Non-pigmented ciliary epithelial cell (primary cell): ENCODE data around the gene TSSK2.
"Not testable (repeated sequence)": the region's sequence is repeated elsewhere in the genome, so short reads cannot be mapped to it uniquely, and the experiment has no call there.

Experiments used
- DNase-seq: peaks from one replicate; pipeline ENCODE4 v3.0.0-alpha.2; 2010; ENCODE audit warnings: low read depth

TSSK2 gene

DNA sequence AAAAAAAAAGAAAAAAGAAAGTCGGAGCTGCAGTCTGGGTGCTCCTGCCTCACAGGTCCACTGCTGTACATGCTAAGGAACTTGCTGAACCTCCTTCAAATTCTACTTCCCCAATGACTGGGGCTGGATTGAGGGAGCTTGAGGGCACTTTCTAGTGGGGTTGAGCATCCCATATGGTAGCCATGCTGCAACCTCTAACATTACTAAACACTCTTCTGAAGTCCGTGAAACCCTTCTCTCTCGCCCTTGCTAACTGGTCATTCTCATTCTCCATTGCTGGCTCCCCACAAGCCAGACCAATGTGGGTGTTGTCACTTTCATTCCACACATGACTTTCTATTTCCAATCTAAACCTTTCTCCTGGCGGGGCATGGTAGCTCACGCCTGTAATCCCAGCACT is 12.1 kb downstream of the TSSK2 start:
- no peak for DNase-seq

GRCh38 chr22:19143967-19144400 is 12.9 kb downstream of the TSSK2 start:
- no peak for DNase-seq

- DNase-seq = no peak
Measured at GRCh38 chr22:19146215-19146968, 15.3 kb downstream of the TSSK2 start.

- DNase-seq = no peak
Measured at GRCh38 chr22:19147195-19147780, 16.2 kb downstream of the TSSK2 start.

DNA sequence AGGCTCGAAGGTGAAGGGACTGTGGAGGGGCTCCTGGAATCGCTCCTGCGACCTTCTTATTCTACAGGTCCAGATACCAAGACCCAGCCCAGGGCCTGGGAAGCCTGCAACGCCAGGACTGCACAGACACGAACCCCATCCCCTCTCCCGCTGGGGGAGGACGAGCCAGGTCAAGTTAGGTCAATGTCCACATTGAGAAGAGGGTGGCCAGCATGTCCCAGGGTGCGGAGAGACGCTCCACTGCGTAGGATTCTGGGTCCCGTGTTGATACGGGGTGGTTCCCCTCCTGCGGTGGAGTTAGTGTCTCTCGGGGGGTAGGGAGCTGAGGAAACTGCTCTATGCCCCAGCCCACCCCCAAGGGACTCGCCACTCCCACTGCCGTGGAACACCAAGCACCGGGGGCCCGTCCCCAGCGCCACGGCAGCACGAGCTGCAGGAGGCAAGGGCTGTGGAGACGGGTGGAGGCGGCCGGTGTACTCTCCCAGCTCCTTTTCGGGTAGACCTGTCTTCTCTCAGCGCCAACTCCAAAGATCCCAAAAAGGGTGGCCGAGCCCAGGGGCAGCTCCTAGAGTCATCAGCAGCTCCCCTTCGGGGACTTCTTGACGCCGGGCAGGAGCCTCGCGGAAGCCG is 17.4 kb downstream of the TSSK2 start:
- DNase-seq = no peak

GRCh38 chr22:19149047-19149883 is 18.2 kb downstream of the TSSK2 start:
- DNase-seq = no peak

GRCh38 chr22:19149991-19150390 is 18.9 kb downstream of the TSSK2 start, which contains the start of gene GSC2:
GSC2 (minus strand) TSS chr22:19150292; CDS start chr22:19150283, 9 bp downstream.
- DNase-seq = no peak

GRCh38 chr22:19150482-19151328 is 19.6 kb downstream of the TSSK2 start:
- DNase-seq = no peak

GRCh38 chr22:19151329-19152191 is 20.5 kb downstream of the TSSK2 start:
- DNase-seq = no peak

DNA sequence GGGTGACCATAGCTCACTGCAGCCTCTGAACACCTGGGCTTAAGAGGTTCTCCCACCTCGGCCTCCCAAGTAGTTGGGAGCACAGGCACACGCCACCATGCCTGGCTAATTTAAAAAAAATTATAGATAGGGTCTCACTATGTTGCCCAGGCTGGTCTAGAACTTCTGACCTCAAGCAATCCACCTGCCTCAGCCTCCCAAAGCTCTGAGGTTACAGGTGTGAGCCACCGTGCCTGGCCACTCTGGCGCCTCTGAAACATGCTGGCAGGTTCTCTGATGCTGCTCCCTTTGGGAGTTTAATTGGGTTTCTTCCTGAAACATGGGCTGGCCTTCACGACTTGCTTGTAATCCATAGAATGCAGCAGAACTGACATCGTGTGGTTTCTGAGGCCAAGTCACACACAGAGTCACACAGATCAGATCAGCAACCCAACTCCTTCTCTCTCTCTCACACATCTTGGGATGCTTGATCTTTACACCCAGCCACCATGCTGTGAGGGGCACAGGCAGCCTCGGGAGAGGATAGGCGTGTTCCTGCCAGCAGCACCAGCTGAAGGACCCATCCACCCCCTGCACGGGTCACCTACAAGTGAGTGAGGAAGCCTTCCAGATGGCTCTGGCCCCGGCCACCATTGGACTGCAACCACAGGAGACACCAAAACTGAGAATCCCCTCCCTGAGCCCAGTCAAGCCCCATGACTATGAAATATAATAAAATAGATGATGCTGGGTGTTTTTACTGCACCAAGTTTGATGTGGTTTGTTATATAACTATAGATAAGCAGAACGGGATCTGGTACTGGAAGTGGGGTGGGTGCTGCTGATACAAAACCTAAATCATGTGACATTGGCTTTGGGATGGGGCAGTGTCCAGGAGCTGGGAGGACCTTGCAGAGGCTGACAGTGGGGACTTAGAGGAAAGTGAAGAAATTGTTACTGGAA is 22.1 kb downstream of the TSSK2 start:
- no peak for DNase-seq

DNA sequence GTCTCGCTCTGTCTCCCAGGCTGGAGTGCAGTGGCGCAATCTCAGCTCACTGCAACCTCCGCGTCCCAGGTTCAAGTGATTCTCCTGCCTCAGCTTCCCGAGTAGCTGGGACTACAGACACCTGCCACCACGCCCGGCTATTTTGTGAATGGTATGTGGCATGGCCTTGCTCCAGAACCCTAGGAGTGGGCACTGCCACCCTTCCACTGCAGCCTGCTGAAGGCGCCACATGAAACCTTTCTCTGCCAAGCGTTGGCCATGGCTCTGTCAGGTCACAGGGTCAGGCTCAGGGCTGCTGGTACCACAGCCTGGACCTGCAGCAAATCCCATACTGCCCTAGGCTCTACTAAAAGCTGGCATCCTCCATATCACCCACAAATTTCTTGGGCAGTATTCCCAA is 25.0 kb downstream of the TSSK2 start:
- not testable (repeated sequence) for DNase-seq

GRCh38 chr22:19158649-19159048 is 27.5 kb downstream of the TSSK2 start:
- DNase-seq = not testable (repeated sequence)

DNA sequence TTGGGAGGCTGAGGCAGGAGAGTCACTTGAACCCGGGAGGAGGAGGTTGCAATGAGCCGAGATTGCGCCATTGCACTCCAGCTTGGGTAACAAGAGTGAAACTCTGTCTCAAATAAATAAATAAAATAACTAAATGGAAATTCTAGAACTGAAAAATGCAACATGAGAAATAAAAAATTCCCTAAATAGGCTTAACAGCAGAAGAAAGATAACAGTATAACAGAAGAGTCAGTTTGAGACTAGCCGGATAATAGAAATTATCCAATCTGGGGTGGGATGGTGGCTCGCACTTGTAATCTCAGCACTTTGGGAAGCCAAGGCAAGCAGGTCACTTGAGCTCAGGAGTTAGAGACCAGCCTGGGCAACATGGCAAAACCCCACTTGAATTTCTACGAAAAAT is 33.3 kb downstream of the TSSK2 start:
- DNase-seq = no peak

GRCh38 chr22:19166421-19166820 is 35.3 kb downstream of the TSSK2 start:
- DNase-seq = no peak

- DNase-seq = no peak
Measured at GRCh38 chr22:19167106-19167869, 36.2 kb downstream of the TSSK2 start.

- no peak for DNase-seq
Measured at GRCh38 chr22:19168088-19168890, 37.2 kb downstream of the TSSK2 start.
